NCI-H1694 treated with DMSO at 0.1 percent for 48 hours (cell line): ENCODE results near the gene ELL.
"Not testable (repeated sequence)": the region's sequence is repeated elsewhere in the genome, so short reads cannot be mapped to it uniquely, and the experiment has no call there.

Experiments
- DNase-seq: peaks from one replicate; lab custom pipeline; 2025; lab: John Stamatoyannopoulos, UW

Gene ELL

DNA sequence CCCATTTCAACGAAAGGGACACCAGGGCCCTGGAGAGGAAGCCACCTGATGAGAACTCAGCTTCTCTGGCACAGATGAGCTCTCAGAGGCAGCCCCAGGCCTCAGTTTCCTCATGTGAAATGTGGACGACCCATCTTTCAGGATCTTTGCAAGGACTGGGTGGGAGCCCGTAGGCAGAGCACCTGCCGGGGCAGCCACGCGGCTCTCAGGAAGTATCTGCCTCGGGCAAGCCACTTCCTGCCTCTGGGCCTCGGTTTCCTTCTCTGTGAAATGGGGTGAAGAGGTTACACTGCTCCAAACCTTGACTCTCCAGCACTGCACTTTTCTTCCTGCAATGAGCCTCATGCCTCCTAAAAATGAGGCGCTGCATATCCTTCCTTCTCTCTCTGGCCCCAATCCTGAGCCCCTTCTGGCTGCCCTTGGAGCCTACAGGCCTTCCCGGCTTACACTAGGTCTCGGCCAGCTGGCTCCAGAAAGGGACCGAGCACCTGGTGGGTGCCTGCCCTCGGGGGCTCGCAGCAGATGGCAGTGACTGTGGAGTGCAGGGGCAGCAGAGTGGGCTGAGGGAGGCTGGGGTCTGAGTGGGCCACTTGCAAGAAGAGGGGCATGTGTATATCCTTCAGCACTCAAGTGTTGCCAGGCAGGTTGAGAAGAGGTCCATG lies 99.2 kb downstream of the ELL start:
- DNase-seq: no peak

GRCh38 chr19:18421371-18421959 lies 100.4 kb downstream of the ELL start:
- no peak for DNase-seq

GRCh38 chr19:18420930-18421329 lies 100.9 kb downstream of the ELL start:
- DNase-seq: no peak

- peak; percentile 22 for DNase-seq
Observed at GRCh38 chr19:18419699-18420460, 102.0 kb downstream of the ELL start.

DNA sequence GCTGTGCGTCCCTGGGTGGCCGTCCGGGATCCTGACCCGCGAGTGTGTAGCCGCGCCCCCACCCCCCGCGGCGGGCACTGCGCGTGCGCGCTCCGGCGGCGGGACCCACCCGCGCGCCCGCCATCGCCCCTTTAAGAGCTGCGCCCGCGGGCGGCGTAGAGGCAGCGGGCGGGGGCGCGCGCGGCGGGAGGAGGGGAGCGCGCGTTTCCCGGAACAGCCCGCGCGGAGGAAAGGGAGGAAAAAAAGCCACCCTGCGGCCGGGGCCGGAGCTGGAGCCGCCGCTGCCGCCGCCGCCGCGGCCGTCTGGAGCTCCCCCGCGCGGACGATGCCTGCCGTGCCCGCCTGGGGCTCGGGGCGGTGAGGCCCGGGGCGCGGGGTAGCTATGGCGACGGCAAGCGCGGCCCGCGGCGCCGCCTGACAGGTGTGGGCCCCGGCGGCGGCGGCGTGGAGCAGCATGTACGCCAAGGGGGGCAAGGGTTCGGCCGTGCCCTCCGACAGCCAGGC lies 102.6 kb downstream of the ELL start, which contains the start of gene SSBP4:
Gene SSBP4, plus strand, starts transcription at position 204 of the 504 bp plus-strand sequence. Its CDS starts 251 bp downstream, at position 455.
- peak; percentile 44 for DNase-seq

- DNase-seq: no peak
Observed at GRCh38 chr19:18418483-18419194, 103.2 kb downstream of the ELL start.

DNA sequence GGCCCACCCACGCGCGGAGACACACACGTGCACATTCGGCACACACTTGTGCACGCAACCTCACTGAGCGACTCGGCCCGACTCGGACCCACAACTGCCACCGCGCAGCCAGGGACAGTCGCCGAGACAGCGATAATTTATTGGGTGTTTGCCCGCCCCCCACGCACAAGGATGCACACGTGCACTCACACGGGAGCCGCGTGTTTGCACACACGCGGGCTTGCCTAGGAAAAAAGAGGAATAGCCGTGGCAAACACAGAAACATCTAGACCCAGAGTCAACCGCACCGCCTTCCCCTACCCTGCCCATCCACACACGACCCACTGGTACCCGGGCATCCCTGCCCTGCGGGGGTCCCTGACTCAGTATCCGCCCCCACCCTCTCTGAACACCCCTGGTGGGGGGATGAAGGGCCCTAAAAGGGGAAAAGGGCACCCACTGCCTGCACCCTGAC lies 103.8 kb downstream of the ELL start:
- DNase-seq: no peak

DNA sequence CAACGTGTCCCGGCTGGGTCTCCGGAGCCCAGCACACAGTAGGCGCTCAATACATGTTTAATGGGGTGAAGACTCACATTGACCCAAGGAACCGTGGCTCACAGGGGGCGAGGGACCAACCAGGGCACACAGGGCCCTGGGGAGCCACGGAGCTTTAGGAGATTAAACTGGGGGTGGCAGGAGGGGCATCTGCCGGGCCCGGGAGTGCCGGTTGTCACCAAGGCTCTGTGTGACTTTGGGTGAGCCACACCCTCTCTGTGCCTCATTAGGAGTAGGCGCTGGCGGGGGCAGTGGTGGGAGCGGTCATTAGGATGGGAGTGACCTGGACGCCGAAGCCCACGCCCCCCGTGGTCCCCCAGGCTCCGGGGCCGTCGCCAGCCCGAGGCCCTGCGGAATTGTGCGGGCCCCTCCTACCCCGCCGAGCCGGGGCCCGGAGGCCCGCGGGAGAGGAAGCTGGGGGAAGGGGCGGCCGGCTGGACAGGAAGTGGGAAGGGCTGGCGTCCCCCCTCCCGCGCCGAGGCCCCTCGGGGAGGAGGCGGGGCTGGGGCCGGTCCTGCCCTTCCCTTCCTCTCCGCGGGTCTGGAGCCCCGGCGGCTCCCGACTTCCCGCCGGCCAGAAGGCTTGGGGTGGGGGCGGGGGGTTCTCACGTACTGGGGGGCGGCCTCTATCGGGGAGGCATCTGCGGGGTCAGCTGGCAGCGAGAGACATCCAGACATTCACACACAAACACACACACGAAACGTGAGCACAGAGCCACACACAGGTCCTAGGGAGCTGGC lies 104.4 kb downstream of the ELL start:
- peak; percentile 23 for DNase-seq

- peak; percentile 53 for DNase-seq
Observed at GRCh38 chr19:18416778-18417249, 105.1 kb downstream of the ELL start.

DNA sequence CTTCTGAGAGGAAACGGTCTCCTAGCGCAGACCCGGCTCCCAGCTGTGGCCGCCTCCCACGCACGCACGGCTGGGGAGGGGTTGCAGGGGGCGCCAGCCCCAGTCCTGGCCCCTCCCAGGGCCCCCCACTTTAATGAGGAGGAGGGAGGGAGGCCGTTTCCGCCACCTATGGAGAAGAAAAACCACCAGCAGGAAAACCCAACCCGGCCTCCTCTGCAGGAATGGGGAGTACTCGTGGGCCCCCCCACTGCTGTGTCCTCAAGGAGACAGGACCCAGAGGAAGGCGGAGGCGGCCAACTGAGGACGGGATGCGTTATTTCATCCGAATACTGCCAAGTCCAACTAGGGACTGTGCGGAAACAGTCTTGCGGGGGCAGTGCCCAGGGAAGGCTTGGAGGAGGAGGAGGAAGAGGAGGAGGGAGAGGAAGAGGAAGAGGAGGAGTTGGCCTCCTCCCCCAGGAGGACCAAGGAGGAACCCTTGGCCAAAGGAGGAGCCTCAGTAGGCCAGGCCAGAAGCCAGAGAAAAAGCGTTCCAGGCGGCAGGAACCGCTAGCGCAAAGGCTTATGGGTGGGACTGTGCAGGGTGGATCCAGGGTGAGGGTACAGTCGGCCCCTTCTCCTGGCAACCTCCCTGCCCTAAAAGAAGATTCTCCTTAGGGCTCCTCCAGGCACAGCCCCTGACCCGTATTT lies 106.5 kb downstream of the ELL start:
- DNase-seq: no peak

DNA sequence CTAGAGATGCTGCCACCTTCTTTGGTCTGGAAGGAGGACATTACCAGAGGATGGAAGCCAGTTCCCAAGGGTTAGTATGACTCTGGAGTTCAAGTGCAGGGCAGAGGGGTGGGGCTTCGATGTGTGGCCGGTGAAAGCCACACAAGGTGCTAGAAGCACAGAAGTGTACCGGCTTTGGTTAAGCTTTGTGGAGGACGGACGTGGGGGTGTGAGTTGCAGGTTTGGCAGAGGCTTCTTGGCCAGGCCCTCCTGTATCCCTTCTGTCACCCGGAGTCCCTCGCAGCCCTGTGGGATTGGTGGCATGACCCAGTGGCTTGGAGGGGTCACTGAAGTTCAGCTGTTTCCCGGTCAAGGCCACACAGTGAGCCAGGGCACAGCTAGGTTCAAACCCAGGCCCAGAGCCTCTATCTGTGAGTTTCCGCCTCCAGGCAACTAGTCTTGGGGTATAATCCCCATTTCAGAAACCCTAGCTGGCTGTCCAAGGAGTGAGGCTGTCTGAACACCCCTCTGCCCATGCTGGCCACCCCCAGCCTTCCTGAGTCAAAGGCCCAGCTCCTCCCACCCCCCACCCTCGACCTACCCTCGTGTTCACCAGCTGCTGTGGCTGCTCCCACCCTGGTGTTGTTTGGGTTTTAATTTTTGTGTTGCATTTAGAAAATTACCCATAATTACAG lies 107.2 kb downstream of the ELL start:
- no peak for DNase-seq

DNA sequence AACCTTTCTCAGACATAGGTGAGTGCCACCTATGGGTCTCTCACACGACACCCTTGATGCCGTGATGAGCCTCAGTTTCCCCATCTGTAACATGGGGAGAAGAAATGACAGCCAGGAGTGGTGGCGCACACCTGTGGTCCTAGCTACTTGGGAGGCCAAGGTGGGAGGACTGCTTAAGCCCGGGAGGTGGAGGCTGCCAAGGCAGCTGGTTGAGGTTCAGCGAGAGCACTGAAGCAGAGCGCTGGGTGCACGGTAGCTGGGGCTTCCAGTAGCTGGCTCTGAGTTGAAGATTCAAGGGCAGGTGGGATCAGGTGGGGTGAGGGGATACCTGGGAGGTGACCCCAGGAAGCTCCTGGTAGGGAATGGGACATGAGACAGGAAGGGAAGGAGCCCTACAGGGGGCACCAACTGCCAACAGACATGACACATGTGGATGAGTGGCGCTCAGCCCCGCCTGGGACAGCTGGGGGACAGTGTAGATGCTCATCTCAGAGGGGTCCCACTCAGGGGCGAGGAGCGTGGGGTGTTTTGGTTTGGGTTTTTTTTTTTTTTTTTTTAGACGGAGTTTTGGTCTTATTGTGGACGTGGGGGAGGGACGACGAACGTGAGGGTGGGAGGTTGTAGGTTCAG lies 109.1 kb downstream of the ELL start:
- no peak for DNase-seq

- peak; percentile 11 for DNase-seq
Observed at GRCh38 chr19:18408053-18408476, 113.8 kb downstream of the ELL start.

- no peak for DNase-seq
Observed at GRCh38 chr19:18406749-18407148, 115.1 kb downstream of the ELL start.

GRCh38 chr19:18405754-18406153 lies 116.1 kb downstream of the ELL start:
- not testable (repeated sequence) for DNase-seq

DNA sequence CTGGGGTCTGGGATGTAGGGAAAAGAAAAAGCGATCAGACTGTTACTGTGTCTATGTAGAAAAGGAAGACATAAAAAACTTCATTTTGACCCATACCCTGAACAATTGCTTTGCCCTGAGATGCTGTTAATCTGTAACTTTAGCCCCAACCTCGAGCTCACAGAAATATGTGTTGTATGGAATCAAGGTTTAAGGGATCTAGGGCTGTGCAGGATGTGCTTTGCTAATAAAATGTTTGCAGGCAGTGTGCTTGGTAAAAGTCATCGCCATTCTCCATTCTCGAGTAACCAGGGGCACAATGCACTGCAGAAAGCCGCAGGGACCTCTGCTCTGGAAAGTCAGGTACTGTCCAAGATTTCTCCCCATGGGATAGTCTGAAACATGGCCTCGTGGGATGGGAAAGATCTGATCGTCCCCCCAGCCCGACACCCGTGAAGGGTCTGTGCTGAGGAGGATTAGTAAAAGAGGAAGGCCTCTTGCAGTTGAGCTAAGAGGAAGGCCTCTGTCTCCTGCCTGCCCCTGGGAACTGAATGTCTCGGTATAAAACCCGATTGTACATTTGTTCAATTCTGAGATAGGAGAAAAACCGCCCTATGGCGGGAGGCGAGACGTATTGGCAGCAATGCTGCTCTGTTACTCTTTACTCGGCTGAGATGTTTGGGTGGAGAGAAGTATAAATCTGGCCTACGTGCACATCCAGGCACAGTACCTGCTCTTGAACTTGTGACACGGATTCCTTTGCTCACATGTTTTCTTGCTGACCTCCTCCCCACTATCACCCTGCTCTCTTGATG lies 119.2 kb downstream of the ELL start:
- DNase-seq: not testable (repeated sequence)

DNA sequence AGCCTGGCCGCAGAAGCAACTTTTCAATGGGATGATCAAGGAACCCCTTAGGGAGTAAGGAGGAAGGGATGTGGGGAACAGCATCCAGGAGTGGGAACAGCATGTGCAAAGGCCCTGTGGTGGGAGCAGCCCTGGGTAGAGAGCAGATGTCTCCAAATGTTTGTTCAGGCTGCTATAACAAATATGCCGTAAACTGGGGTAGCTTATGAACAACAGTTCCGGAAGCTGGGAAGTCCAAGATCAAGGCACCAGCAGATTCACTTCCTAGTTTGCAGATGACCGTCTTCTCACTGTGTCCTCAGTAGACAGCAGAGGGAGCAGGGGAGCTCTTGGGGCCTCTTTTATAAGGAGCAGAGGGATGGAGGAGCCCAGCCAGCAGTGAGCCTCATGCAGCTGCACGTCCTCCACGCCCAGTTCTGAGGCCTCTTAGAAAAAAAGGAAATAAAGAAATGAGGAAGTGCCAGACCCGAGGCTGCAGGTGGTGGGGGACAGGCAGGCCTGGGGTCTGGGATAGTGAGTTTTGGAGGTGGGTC lies 120.2 kb downstream of the ELL start:
- DNase-seq: no peak

- DNase-seq: no peak
Observed at GRCh38 chr19:18399008-18399407, 122.9 kb downstream of the ELL start.
